Endothelial cell of umbilical vein (primary cell): ENCODE data around the gene DEXI. TPM values are rescaled to one million over a fixed set of nuclear protein-coding genes. Genes with fewer than 3 reads are reported as not detected.

ENCODE experiments used
- BruUV-seq: library from RNA; stranded (reverse); fragments of 400-500 nt; replicated peaks from 2 replicates; lab custom pipeline; 2021; lab: Mats Ljungman, UMichigan
- CTCF ChIA-PET: fragments of 300-600, 350-600 bp; sonication (Branson Sonifier 250); formaldehyde crosslinking; loops from one replicate; lab custom pipeline; 2021; ENCODE audit warnings: antibody characterized with exemption, inconsistent platforms; lab: Charles Lee
- POLR2A ChIA-PET: fragments of 300-600, 350-600 bp; sonication (Branson Sonifier 250); formaldehyde crosslinking; loops from one replicate; lab custom pipeline; 2021; ENCODE audit warnings: antibody characterized with exemption, inconsistent platforms; lab: Charles Lee
- DNase-seq: peaks from one replicate; pipeline ENCODE4 v3.0.0-alpha.2; 2011; ENCODE audit warnings: low read depth, low spot score
- FAIRE-seq: peaks from 2 replicates; lab custom pipeline; 2011; peaks lifted over from hg19 to GRCh38; lab: Jason Lieb, UNC
- H2AFZ ChIP-seq: 2 replicates; pipeline ENCODE4 v1.6.0; 2012; ENCODE audit warnings: low read depth, low read length, control low read depth, inconsistent platforms
- H3K27ac ChIP-seq: 2 replicates; pipeline ENCODE4 v1.5.1; 2011; ENCODE audit warnings: low read depth, mild to moderate bottlenecking, control low read depth, low read length, moderate library complexity; ENCODE audit not compliant: insufficient read depth
- H3K27me3 ChIP-seq, 2 experiments: 2 replicates each; pipeline versions ENCODE4 v1.6.0 to v1.6.1; 2011; ENCODE audit warnings: low read length in 2 of 2, mixed read lengths in 1 of 2; ENCODE audit not compliant: control insufficient read depth in 2 of 2, insufficient read depth in 2 of 2
- H3K36me3 ChIP-seq, 2 experiments: 2 replicates in 1 of 2; 3 replicates in 1 of 2; pipeline ENCODE4 v1.5.1; 2011; ENCODE audit warnings: low read length in 2 of 2, mild to moderate bottlenecking in 1 of 2, moderate library complexity in 1 of 2; ENCODE audit not compliant: control insufficient read depth in 2 of 2, insufficient read depth in 2 of 2; ENCODE audit errors: extremely low read depth in 1 of 2
- H3K4me1 ChIP-seq: 3 replicates; pipeline ENCODE4 v1.5.1; 2011; ENCODE audit warnings: mild to moderate bottlenecking, low read length; ENCODE audit not compliant: control insufficient read depth, insufficient read depth; ENCODE audit errors: extremely low read depth
- H3K4me2 ChIP-seq: 2 replicates; pipeline ENCODE4 v1.6.1; 2011; ENCODE audit warnings: low read length, control low read depth, mixed read lengths; ENCODE audit not compliant: insufficient read depth
- H3K4me3 ChIP-seq, 3 experiments: fragments of 200-600 bp in 1 of 3; sonication (generic), shearing (Covaris generic) in 1 of 3; replicated peaks in 1 of 3; 2 replicates each; pipeline ENCODE4 v1.5.1; 2011 to 2016; ENCODE audit warnings: control low read depth in 3 of 3, low read length in 3 of 3, mild to moderate bottlenecking in 2 of 3, inconsistent platforms in 1 of 3, low read depth in 1 of 3, moderate library complexity in 1 of 3; ENCODE audit not compliant: insufficient read depth in 1 of 3
- H3K79me2 ChIP-seq: 2 replicates; pipeline ENCODE4 v1.6.0; 2012; ENCODE audit warnings: low read length, inconsistent platforms; ENCODE audit not compliant: control insufficient read depth, insufficient read depth
- H3K9ac ChIP-seq: replicated peaks from 2 replicates; pipeline ENCODE3; 2011; ENCODE audit warnings: low read length, control low read depth; ENCODE audit not compliant: insufficient read depth; ENCODE audit errors: extremely low read depth
- H3K9me1 ChIP-seq: replicated peaks from 3 replicates; pipeline ENCODE4 v1.6.0; 2011; ENCODE audit warnings: mild to moderate bottlenecking, low read length; ENCODE audit not compliant: control insufficient read depth, insufficient read depth; ENCODE audit errors: extremely low read depth
- H3K9me3 ChIP-seq: replicated peaks from 2 replicates; pipeline ENCODE4 v1.5.1; 2012; ENCODE audit warnings: low read length, inconsistent platforms; ENCODE audit not compliant: control insufficient read depth, insufficient read depth
- H4K20me1 ChIP-seq: replicated peaks from 2 replicates; pipeline ENCODE3; 2011; ENCODE audit warnings: mild to moderate bottlenecking, low read length; ENCODE audit not compliant: control insufficient read depth, insufficient read depth; ENCODE audit errors: extremely low read depth
- CTCF ChIP-seq, 2 donors: IDR thresholded peaks; 1 replicate in 1 of 2; 2 replicates in 1 of 2; pipeline ENCODE4 v1.5.1; 2011; ENCODE audit warnings: low read length in 2 of 2, mild to moderate bottlenecking in 2 of 2, moderate library complexity in 2 of 2, control low read depth in 1 of 2, inconsistent platforms in 1 of 2, low read depth in 1 of 2; ENCODE audit not compliant: insufficient read depth in 1 of 2; ENCODE audit errors: extremely low read depth in 1 of 2
- EZH2 ChIP-seq: IDR thresholded peaks from 2 replicates; pipeline ENCODE4 v1.6.1; 2012; ENCODE audit warnings: borderline replicate concordance, low read depth, mild to moderate bottlenecking, moderate library complexity, low read length, inconsistent platforms; ENCODE audit not compliant: severe bottlenecking
- FOS ChIP-seq: IDR thresholded peaks from 2 replicates; pipeline ENCODE4 v1.6.1; 2011; ENCODE audit warnings: mild to moderate bottlenecking, low read length, moderate library complexity, borderline replicate concordance; ENCODE audit not compliant: insufficient read depth
- GATA2 ChIP-seq: IDR thresholded peaks from 2 replicates; pipeline ENCODE4 v1.7.0; 2011; ENCODE audit warnings: low read depth, mild to moderate bottlenecking, moderate library complexity, mixed read lengths, low read length; ENCODE audit not compliant: insufficient read length, insufficient read depth
- JUN ChIP-seq: IDR thresholded peaks from 2 replicates; pipeline ENCODE4 v1.6.1; 2011; ENCODE audit warnings: borderline replicate concordance, low read depth; ENCODE audit not compliant: insufficient read length, insufficient read depth
- MAX ChIP-seq: IDR thresholded peaks from 2 replicates; pipeline ENCODE4 v1.6.1; 2011; ENCODE audit not compliant: insufficient read depth, insufficient read length
- MYC ChIP-seq: IDR thresholded peaks from one replicate; pipeline ENCODE4 v1.6.1; 2011; ENCODE audit warnings: mild to moderate bottlenecking, low read depth, low read length
- POLR2A ChIP-seq: IDR thresholded peaks from 2 replicates; pipeline ENCODE4 v1.6.1; 2012; ENCODE audit warnings: low read depth, mild to moderate bottlenecking, control low read depth, low read length
- POLR2AphosphoS5 ChIP-seq: IDR thresholded peaks from 2 replicates; pipeline ENCODE4 v1.6.1; 2012; ENCODE audit warnings: low read depth, mild to moderate bottlenecking, control low read depth, low read length, moderate library complexity; ENCODE audit not compliant: insufficient read depth
- dilution Hi-C: fragments of 300-500 bp; cut with MboI; formaldehyde crosslinking; loops from one replicate; pipeline ENCODE4 v1.15.0; 2019; ENCODE audit warnings: low sequenced_read_pairs; ENCODE audit not compliant: extremely low pct_ligation_motif_present
- intact Hi-C: fragments of 100-400 bp; cut with micrococcal nuclease; formaldehyde crosslinking; loops from one replicate; pipeline ENCODE4 v1.10.0; 2022
- polyA plus RNA-seq, 4 experiments: library from polyadenylated mRNA; depleted of rRNA in 3 of 4; stranded (reverse) in 3 of 4; unstranded in 1 of 4; fragments of >200 nt; gene quantifications; 2 replicates each; pipeline versions ENCODE4 v1.2.1 to v1.2.3, GENCODE V29; 2011 to 2012; ENCODE audit warnings: missing spikeins in 1 of 4
- total RNA-seq: library from RNA; stranded (reverse); gene quantifications from 2 replicates; pipeline ENCODE4 v1.2.3, GENCODE V29; 2021

The DEXI gene
- total and polyA plus RNA-seq, 2 donors (not counting 3 experiments of a cell fraction or from before 2014, with no cell fraction given), result 32.8 to 69.5 TPM

DNA sequence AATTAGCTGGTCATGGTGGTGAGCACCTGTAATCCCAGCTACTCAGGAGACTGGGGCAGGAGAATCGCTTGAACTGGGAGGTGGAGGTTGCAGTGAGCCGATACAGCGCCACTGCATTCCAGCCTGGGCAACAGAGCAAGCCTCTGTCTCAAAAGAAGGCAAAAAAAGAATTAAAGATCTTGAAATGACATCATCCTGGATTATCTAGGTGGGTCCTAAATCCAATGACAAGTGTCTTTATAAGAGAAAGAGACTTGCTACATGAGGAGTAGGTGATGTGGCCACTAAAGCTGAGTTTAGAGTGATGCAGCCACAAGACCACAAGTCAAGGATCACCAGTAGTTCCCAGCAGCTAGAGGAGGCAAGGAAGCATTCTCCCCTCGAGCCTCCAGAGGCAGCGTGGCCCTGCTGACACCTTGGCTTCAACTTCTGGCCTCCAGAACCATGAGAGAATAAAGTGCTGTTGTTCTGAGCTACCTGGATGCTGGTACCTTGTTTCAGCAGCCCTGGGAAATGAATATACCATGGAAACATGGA, 49.4 kb downstream of the DEXI start:
- Histone ChIP-seq H4K20me1 (no peaks in the 10 kb centered on the region), H3K9ac (no peak overlapping the region), H3K4me3 (no peak overlapping the region), H3K27ac (no peak overlapping the region), H3K4me2 (no peak overlapping the region), H3K27me3 (no peaks in the 10 kb centered on the region), H3K9me1 (no peaks in the 10 kb centered on the region), H3K9me3 (no peaks in the 10 kb centered on the region), H3K4me1 (no peaks in the 10 kb centered on the region), H3K79me2 (no peaks in the 10 kb centered on the region), H2AFZ (no peak overlapping the region), H3K36me3 (no peaks in the 10 kb centered on the region)
- BruUV-seq, result no TSS peak
- FAIRE-seq, result no peak
- ChIA-PET CTCF (interaction anchor here (1.8 kb wide), 1 partner anchor 26 kb away, joined by 7 read pairs; no protein-coding TSS in a partner anchor), POLR2A (no interaction called here)
- dilution Hi-C loops (no loop called here), intact Hi-C loops (no loop called here)
- DNase-seq, result no peak
- TF ChIP-seq FOS (no peak), CTCF (IDR thresholded peaks at IDR 0.05; ENCODE audit: extremely low read depth in 1 of 2, insufficient read depth in 1 of 2, low read depth in 1 of 2, low read length in 2 of 2) (no peak), POLR2AphosphoS5 (no peak), POLR2A (no peak), MYC (no peak), JUN (no peak), MAX (no peak), GATA2 (no peak), EZH2 (no peak)
